ENCODE measurements around the gene RARB. TPM values are rescaled to one million over a fixed set of nuclear protein-coding genes. Genes with fewer than 3 reads are reported as not detected.

The RARB gene
- total and polyA plus RNA-seq, 9 donors, result 3.5 to 13.4 (median 7.9) TPM

DNA sequence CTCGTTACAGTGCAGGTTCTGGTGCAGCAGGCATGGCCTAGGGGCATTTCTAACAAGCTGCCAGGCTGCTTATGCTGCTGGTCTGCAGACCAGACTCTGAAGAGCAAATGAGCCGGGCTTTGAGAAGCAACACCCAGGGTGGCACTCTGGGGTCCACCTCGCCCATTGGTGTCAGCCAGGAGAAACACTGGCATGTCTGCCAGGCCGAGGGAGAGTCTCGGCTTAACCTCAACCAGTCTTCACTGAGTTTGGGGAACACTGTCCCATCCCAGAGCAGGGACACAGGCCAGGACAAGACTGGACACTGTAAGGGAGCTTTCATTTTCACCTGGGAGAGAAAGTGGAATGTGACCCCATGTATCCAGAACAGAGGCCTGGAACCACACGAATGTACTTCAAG lies 143.2 kb downstream of the RARB start:
- intact Hi-C loops (cut with DNase I), result no loop called here
- H3K27me3 ChIP-seq, result no peaks in the 10 kb centered on the region
- H3K4me1 ChIP-seq (ENCODE audit: insufficient read depth), result no peaks in the 10 kb centered on the region
- 91 to 95% (median 95%) methylated on average over 6 of the region's 6 CpGs for WGBS, 3 donors
- H3K36me3 ChIP-seq, result no peaks in the 10 kb centered on the region
- DNase-seq, result no peak
- TF ChIP-seq, protein P1, sequence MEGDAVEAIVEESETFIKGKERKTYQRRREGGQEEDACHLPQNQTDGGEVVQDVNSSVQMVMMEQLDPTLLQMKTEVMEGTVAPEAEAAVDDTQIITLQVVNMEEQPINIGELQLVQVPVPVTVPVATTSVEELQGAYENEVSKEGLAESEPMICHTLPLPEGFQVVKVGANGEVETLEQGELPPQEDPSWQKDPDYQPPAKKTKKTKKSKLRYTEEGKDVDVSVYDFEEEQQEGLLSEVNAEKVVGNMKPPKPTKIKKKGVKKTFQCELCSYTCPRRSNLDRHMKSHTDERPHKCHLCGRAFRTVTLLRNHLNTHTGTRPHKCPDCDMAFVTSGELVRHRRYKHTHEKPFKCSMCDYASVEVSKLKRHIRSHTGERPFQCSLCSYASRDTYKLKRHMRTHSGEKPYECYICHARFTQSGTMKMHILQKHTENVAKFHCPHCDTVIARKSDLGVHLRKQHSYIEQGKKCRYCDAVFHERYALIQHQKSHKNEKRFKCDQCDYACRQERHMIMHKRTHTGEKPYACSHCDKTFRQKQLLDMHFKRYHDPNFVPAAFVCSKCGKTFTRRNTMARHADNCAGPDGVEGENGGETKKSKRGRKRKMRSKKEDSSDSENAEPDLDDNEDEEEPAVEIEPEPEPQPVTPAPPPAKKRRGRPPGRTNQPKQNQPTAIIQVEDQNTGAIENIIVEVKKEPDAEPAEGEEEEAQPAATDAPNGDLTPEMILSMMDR (IDR thresholded peaks at IDR 0.05), result no peak
- TF ChIP-seq POLR2A (IDR thresholded peaks at IDR 0.05), result no peak
- no peak for TF ChIP-seq EP300 (IDR thresholded peaks at IDR 0.05)
- no peaks in the 10 kb centered on the region for H3K9me3 ChIP-seq
- no peak overlapping the region for H3K27ac ChIP-seq
- H3K4me3 ChIP-seq, result no peak overlapping the region

DNA sequence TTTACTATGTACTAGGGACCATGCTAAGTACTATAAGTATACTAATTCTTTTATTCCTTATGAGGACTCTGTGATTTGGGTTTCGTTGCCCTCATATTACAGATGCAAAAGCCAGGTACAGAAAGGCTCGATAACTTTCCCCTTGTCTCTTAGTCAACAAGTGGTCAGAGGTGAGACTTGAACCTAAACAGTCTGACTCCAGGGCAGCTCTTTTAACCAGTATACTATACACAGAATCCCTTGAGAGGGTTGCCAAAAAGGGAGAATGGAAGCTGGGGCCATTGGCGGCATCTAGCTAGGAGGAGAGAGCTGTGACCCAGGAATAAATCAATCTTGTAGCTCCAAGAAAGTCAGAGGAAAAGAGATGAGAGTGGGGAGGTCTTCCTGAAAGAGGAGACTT lies 144.3 kb downstream of the RARB start:
- TF ChIP-seq, protein P1 (IDR thresholded peaks at IDR 0.05), result no peak
- no peak for TF ChIP-seq POLR2A (IDR thresholded peaks at IDR 0.05)
- no peak for TF ChIP-seq EP300 (IDR thresholded peaks at IDR 0.05)
- Histone ChIP-seq H3K4me3 (no peak overlapping the region), H3K27ac (no peak overlapping the region), H3K4me1 (ENCODE audit: insufficient read depth) (no peaks in the 10 kb centered on the region), H3K27me3 (no peaks in the 10 kb centered on the region), H3K9me3 (no peaks in the 10 kb centered on the region), H3K36me3 (no peaks in the 10 kb centered on the region)
- intact Hi-C loops (cut with DNase I), result no loop called here
- 94 to 98% (median 97%) methylated on average over 3 of the region's 3 CpGs for WGBS, 3 donors
- DNase-seq, result no peak

DNA sequence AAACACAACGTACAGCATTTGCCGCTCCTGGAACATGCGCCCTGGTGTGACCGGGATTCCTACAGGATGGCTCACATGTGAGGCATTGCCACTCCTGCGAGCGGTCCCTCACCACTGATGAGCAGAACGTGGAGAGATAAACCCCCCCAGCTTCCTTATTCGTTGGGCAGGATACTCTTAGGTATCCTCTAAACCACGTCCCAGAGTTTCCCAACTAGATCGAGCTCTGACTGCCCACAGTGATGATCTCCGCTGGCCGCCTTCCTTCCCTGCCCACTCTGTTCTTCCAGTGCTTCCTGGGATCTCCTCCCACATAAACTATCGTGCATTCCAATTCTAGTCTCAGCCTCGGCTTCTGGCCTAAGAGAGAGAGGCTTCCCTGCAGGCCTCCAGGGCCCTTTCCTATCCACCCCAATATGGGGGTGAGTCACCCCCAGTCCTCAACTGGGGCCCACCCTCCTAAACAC lies 144.9 kb downstream of the RARB start:
- Histone ChIP-seq H3K4me1 (ENCODE audit: insufficient read depth) (no peaks in the 10 kb centered on the region), H3K4me3 (no peak overlapping the region), H3K36me3 (no peaks in the 10 kb centered on the region), H3K27ac (no peak overlapping the region), H3K9me3 (no peaks in the 10 kb centered on the region), H3K27me3 (no peaks in the 10 kb centered on the region)
- TF ChIP-seq, protein P1 (IDR thresholded peaks at IDR 0.05), result no peak
- no peak for TF ChIP-seq EP300 (IDR thresholded peaks at IDR 0.05)
- TF ChIP-seq POLR2A (IDR thresholded peaks at IDR 0.05), result no peak
- 52 to 70% (median 64%) methylated on average over 14 of the region's 14 CpGs for WGBS, 3 donors
- intact Hi-C loops (cut with DNase I), result no loop called here
- DNase-seq, result no peak

DNA sequence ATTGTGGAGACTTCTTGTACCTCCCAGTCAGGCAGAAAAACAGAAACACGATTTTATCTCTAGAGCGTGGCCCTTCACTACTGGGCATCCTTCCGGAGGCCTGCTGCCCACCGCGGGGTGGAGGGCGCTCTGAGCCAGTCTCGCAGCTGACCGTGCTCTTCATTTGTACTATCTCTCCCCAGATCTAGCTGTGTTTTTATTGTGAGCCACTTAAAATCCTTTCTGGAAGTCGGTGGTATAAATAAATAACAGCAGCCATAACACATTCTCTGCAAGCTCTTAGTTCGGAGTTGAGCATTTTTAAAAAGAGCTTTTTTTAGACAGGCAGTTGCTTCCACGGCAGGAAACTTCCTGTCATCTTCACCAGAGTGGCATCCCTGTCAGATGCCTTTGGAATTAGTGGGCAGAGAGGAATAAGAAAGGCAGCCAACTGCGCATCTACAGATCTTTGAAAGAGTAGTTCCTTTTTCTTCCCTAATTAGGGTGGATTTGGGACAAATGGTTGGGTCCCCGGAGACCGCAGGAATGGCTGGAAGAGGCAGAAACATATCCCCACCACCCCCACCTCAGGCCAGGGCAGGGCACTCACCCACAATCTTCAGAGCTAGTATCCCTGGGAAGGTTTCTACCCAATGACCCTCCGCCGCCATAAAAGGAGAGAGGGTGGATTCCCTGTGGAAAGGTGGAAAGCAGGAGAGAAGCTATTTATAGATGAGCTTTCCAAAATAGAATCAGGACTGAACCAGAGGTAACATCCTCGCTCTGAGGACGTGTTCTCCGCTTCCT lies 145.5 kb downstream of the RARB start:
- no peaks in the 10 kb centered on the region for H3K36me3 ChIP-seq
- H3K27ac ChIP-seq, result no peak overlapping the region

More for the DNA sequence above, 145.5 kb downstream of the RARB start:
- Histone ChIP-seq H3K4me1 (ENCODE audit: insufficient read depth) (no peaks in the 10 kb centered on the region), H3K27me3 (no peaks in the 10 kb centered on the region), H3K9me3 (no peaks in the 10 kb centered on the region), H3K4me3 (no peak overlapping the region)
- WGBS, 3 donors, result 69 to 79% (median 77%) methylated on average over 19 of the region's 19 CpGs
- TF ChIP-seq, protein P1 (IDR thresholded peaks at IDR 0.05), result no peak
- TF ChIP-seq EP300 (IDR thresholded peaks at IDR 0.05) (no peak), POLR2A (IDR thresholded peaks at IDR 0.05) (no peak)
- no peak for DNase-seq
- intact Hi-C loops (cut with DNase I), result no loop called here
